GM12878 (cell line): ENCODE results near the gene TP73. TPM values are rescaled to one million over a fixed set of nuclear protein-coding genes. Genes with fewer than 3 reads are reported as not detected.

ENCODE experiments used
- ATAC-seq: fragments of 200-7000 bp; cut with Tn5 transposase; 3 replicates; pipeline ENCODE4 v1.9.1; 2020; ENCODE audit warnings: mild to moderate bottlenecking, moderate library complexity
- BruUV-seq: library from RNA; stranded (reverse); fragments of 400-500 nt; replicated peaks from 2 replicates; lab custom pipeline; 2021; lab: Mats Ljungman, UMichigan
- CTCF ChIA-PET: fragments of 300-600 bp; sonication (Branson Sonifier 250); formaldehyde crosslinking; extraction: SDS; loops from one replicate; lab custom pipeline; 2021; ENCODE audit warnings: inconsistent platforms; lab: Yijun Ruan, JAX
- POLR2A ChIA-PET: fragments of 350-600 bp; formaldehyde crosslinking; extraction: SDS; loops from one replicate; lab custom pipeline; 2021; ENCODE audit warnings: inconsistent platforms; lab: Charles Lee
- RAD21 ChIA-PET: fragments of 300-600 bp; sonication (Branson Sonifier 250); formaldehyde crosslinking; loops from one replicate; lab custom pipeline; 2023; ENCODE audit warnings: antibody characterized with exemption; ENCODE audit not compliant: unreplicated experiment; lab: Charles Lee
- SMC1A ChIA-PET: fragments of 300-600 bp; sonication (Branson Sonifier 250); formaldehyde crosslinking; loops from one replicate; lab custom pipeline; 2023; ENCODE audit not compliant: unreplicated experiment, uncharacterized antibody; lab: Charles Lee
- DNase-seq: peaks from one replicate; pipeline ENCODE4 v3.0.0-alpha.2; 2011; ENCODE audit warnings: low read depth, low spot score
- FAIRE-seq: peaks from 3 replicates; lab custom pipeline; 2011; peaks lifted over from hg19 to GRCh38; lab: Jason Lieb, UNC
- H2AFZ ChIP-seq: 2 replicates; pipeline ENCODE4 v1.6.0; 2011; ENCODE audit warnings: low read depth, low read length, control low read depth; ENCODE audit not compliant: control insufficient read depth
- H3K27ac ChIP-seq: 2 replicates; pipeline ENCODE4 v1.5.1; 2011; ENCODE audit warnings: control low read depth; ENCODE audit not compliant: control insufficient read depth, insufficient read depth
- H3K27me3 ChIP-seq, 2 experiments: replicated peaks in 1 of 2; 2 replicates each; pipeline versions ENCODE4 v1.6.0 to v1.6.1; 2011; ENCODE audit warnings: low read length in 1 of 2; ENCODE audit not compliant: control insufficient read depth in 2 of 2, insufficient read depth in 2 of 2
- H3K36me3 ChIP-seq, 2 experiments: 2 replicates each; pipeline ENCODE4 v1.5.1; 2011; ENCODE audit warnings: low read length in 1 of 2; ENCODE audit not compliant: control insufficient read depth in 2 of 2, insufficient read depth in 2 of 2
- H3K4me1 ChIP-seq: 2 replicates; pipeline ENCODE4 v1.6.1; 2011; ENCODE audit warnings: mild to moderate bottlenecking, low read length, moderate library complexity, mixed read lengths; ENCODE audit not compliant: control insufficient read depth, insufficient read depth
- H3K4me2 ChIP-seq: 2 replicates; pipeline ENCODE4 v1.6.0; 2011; ENCODE audit warnings: control low read depth; ENCODE audit not compliant: control insufficient read depth, insufficient read depth
- H3K4me3 ChIP-seq: fragments of 200-600 bp; sonication (generic); 2 replicates; pipeline ENCODE4 v1.5.1; 2016
- H3K79me2 ChIP-seq: 2 replicates; pipeline ENCODE4 v1.6.0; 2011; ENCODE audit warnings: low read length; ENCODE audit not compliant: control insufficient read depth, insufficient read depth
- H3K9ac ChIP-seq: 2 replicates; pipeline ENCODE4 v1.8.0; 2011; ENCODE audit warnings: low read length, control low read depth, mixed read lengths; ENCODE audit not compliant: control insufficient read depth, insufficient read depth
- H3K9me3 ChIP-seq: replicated peaks from 3 replicates; pipeline ENCODE4 v1.5.1; 2011; ENCODE audit warnings: mild to moderate bottlenecking, low read length; ENCODE audit not compliant: control insufficient read depth, insufficient read depth
- H4K20me1 ChIP-seq: 2 replicates; pipeline ENCODE4 v1.6.0; 2011; ENCODE audit not compliant: control insufficient read depth, insufficient read depth
- CBFB ChIP-seq: IDR thresholded peaks from 2 replicates; pipeline ENCODE4 v1.6.1; 2016; ENCODE audit warnings: antibody characterized with exemption, low read depth
- GATAD2B ChIP-seq: fragments of 450-650 bp; conservative IDR thresholded peaks from 2 replicates; pipeline ENCODE4 v1.6.1; 2017; ENCODE audit warnings: low read depth, mild to moderate bottlenecking, moderate library complexity
- RCOR1 ChIP-seq: conservative IDR thresholded peaks from 2 replicates; pipeline ENCODE4 v1.6.1; 2012; ENCODE audit warnings: low read depth, low read length, improper control_type of control experiment
- RUNX3 ChIP-seq: IDR thresholded peaks from 2 replicates; pipeline ENCODE4 v1.6.1; 2012; ENCODE audit warnings: low read length, inconsistent platforms
- SRF ChIP-seq, 2 experiments: IDR thresholded peaks; 2 replicates each; pipeline ENCODE4 v1.6.1; 2011; ENCODE audit warnings: low read depth in 2 of 2, low read length in 2 of 2, mild to moderate bottlenecking in 1 of 2, moderate library complexity in 1 of 2
- ZNF24 ChIP-seq: fragments of 450-650 bp; IDR thresholded peaks from 2 replicates; pipeline ENCODE4 v1.6.1; 2017; ENCODE audit warnings: antibody characterized with exemption, mild to moderate bottlenecking
- WGBS: methylation state at CpG from one replicate; pipeline ENCODE4 v1.1.6; 2016; ENCODE audit warnings: low lambda C conversion rate; ENCODE audit not compliant: insufficient replicate concordance, insufficient coverage; ENCODE audit errors: missing lambda C conversion rate; 5-methylcytosine and 5-hydroxymethylcytosine counted together
- in situ Hi-C: fragments of 300-500 bp; cut with MboI; formaldehyde crosslinking; loops from 9 replicates; pipeline ENCODE4 v1.14.3; 2018; ENCODE audit warnings: mixed read lengths
- intact Hi-C: fragments of 100-400 bp; cut with micrococcal nuclease; formaldehyde crosslinking; loops from one replicate; pipeline ENCODE4 v1.14.2; 2022; ENCODE audit not compliant: unreplicated experiment
- polyA plus RNA-seq, 11 experiments: library from polyadenylated mRNA; depleted of rRNA in 4 of 11; unstranded in 6 of 11; stranded (reverse) in 5 of 11; fragments of >200 nt; fragmentation: Nextera tagmentation in 4 of 11; fragmentation: Illumina TruSeq in 1 of 11; extraction: Ambion mirVana in 4 of 11; extraction: Trizol in 1 of 11; gene quantifications; 1 replicate in 1 of 11; 2 replicates in 10 of 11; pipeline versions ENCODE4 v1.2.1 to v1.2.3, GENCODE V29; 2011 to 2016; ENCODE audit warnings: inconsistent platforms in 2 of 11, missing spikeins in 2 of 11, low read depth in 1 of 11
- total RNA-seq, 4 experiments: library from RNA; depleted of rRNA in 3 of 4; stranded (reverse); fragments of >200 nt in 3 of 4; fragmentation: Illumina TruSeq in 1 of 4; extraction: Trizol in 1 of 4; gene quantifications; 2 replicates each; pipeline versions ENCODE4 v1.2.1 to v1.2.3, GENCODE V29; 2013 to 2021
- TF ChIP-seq, protein P1 (sequence below): fragments of 450-650 bp; formaldehyde crosslinking; IDR thresholded peaks from 2 replicates; pipeline ENCODE4 v1.4.0; 2020; ENCODE audit warnings: mild to moderate bottlenecking, moderate library complexity
- TF ChIP-seq, protein P2 (sequence below): IDR thresholded peaks from 2 replicates; pipeline ENCODE4 v1.6.1; 2011; ENCODE audit warnings: mild to moderate bottlenecking, low read depth, low read length, moderate library complexity; ENCODE audit not compliant: insufficient replicate concordance
- TF ChIP-seq, protein P3 (sequence below): IDR thresholded peaks from 2 replicates; pipeline ENCODE4 v1.6.1; 2012; ENCODE audit warnings: low read depth, low read length, improper control_type of control experiment
- TF ChIP-seq, protein P4 (sequence below): IDR thresholded peaks from 2 replicates; pipeline ENCODE4 v1.6.1; 2011; ENCODE audit warnings: borderline replicate concordance, low read depth, mild to moderate bottlenecking, moderate library complexity, mixed read lengths, low read length; ENCODE audit not compliant: insufficient read depth; ENCODE audit errors: extremely low read length
- TF ChIP-seq, protein P5 (sequence below): fragments of 150-350 bp; IDR thresholded peaks from 2 replicates; pipeline ENCODE4 v1.6.1; 2016; ENCODE audit warnings: low read depth, low read length

The TP73 gene
- total and polyA plus RNA-seq, 10 of the 15 experiments (the other 5 are each of a cell fraction or from before 2014, with no cell fraction given) = 0.08 to 54.2 (median 14.9) TPM

DNA sequence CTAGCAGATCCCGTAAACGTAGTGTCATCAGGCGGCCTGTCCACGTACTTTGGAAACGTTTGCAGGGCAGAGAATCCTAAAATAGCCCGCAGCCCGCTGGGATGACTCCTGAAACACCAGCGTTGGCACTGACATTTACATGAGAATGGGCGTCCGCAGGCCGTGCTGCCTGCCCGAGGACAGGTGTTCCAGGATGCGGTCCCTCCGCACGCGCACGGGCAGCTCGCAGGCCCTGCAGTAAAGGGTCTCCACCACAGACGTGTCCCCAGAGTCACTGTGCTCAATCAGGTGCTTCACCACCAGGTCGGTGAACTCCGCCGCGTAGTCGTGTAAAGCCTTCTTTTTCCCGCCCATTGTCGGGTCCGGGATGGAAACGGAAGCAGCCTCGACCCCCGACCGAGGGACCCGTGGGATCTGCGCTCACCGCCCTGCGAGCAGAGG is 94.1 kb downstream of the TP73 start:
- intact Hi-C loops = no loop called here
- WGBS = 20% methylated on average over 35 of the region's 35 CpGs
- H3K4me1 ChIP-seq = peaks cover 11% of the 10 kb centered on the region
- no peak for FAIRE-seq
- peak overlapping the region; percentile 54 for H3K9ac ChIP-seq
- no TSS peak for BruUV-seq
- H3K9me3 ChIP-seq = no peaks in the 10 kb centered on the region
- in situ Hi-C loops = no loop called here
- CTCF ChIA-PET = no interaction called here
- H3K4me2 ChIP-seq = peak overlapping the region; percentile 87
- H3K36me3 ChIP-seq = peaks cover 2 to 3% of the 10 kb centered on the region in 2 experiments; a peak in 3 of 4 replicates
- no peaks in the 10 kb centered on the region for H4K20me1 ChIP-seq
- H3K79me2 ChIP-seq = no peaks in the 10 kb centered on the region
- SMC1A ChIA-PET = no interaction called here
- RAD21 ChIA-PET = interaction anchor here (0.6 kb wide), 1 partner anchor 53 kb away, joined by 3 read pairs; no protein-coding TSS in a partner anchor
- peak; percentile 44 for ATAC-seq
- H3K27ac ChIP-seq = no peak overlapping the region
- H3K27me3 ChIP-seq = no peaks in the 10 kb centered on the region
- H3K4me3 ChIP-seq = peak overlapping the region; percentile 70
- DNase-seq = no peak
- H2AFZ ChIP-seq = peak overlapping the region; percentile 63
- POLR2A ChIA-PET = no interaction called here
- TF ChIP-seq, protein P1, sequence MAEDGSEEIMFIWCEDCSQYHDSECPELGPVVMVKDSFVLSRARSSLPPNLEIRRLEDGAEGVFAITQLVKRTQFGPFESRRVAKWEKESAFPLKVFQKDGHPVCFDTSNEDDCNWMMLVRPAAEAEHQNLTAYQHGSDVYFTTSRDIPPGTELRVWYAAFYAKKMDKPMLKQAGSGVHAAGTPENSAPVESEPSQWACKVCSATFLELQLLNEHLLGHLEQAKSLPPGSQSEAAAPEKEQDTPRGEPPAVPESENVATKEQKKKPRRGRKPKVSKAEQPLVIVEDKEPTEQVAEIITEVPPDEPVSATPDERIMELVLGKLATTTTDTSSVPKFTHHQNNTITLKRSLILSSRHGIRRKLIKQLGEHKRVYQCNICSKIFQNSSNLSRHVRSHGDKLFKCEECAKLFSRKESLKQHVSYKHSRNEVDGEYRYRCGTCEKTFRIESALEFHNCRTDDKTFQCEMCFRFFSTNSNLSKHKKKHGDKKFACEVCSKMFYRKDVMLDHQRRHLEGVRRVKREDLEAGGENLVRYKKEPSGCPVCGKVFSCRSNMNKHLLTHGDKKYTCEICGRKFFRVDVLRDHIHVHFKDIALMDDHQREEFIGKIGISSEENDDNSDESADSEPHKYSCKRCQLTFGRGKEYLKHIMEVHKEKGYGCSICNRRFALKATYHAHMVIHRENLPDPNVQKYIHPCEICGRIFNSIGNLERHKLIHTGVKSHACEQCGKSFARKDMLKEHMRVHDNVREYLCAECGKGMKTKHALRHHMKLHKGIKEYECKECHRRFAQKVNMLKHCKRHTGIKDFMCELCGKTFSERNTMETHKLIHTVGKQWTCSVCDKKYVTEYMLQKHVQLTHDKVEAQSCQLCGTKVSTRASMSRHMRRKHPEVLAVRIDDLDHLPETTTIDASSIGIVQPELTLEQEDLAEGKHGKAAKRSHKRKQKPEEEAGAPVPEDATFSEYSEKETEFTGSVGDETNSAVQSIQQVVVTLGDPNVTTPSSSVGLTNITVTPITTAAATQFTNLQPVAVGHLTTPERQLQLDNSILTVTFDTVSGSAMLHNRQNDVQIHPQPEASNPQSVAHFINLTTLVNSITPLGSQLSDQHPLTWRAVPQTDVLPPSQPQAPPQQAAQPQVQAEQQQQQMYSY (CRISPR knock-in tag) = no peak
- TF ChIP-seq GATAD2B = no peak
- TF ChIP-seq SRF (IDR thresholded peaks at IDR 0.05; ENCODE audit: low read depth in 2 of 2, low read length in 2 of 2) = no peak
- TF ChIP-seq RUNX3 = no peak
- no peak for TF ChIP-seq RCOR1
- TF ChIP-seq CBFB = no peak
- TF ChIP-seq, protein P2, sequence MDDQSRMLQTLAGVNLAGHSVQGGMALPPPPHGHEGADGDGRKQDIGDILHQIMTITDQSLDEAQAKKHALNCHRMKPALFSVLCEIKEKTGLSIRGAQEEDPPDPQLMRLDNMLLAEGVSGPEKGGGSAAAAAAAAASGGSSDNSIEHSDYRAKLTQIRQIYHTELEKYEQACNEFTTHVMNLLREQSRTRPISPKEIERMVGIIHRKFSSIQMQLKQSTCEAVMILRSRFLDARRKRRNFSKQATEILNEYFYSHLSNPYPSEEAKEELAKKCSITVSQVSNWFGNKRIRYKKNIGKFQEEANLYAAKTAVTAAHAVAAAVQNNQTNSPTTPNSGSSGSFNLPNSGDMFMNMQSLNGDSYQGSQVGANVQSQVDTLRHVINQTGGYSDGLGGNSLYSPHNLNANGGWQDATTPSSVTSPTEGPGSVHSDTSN = no peak
- TF ChIP-seq, protein P3, sequence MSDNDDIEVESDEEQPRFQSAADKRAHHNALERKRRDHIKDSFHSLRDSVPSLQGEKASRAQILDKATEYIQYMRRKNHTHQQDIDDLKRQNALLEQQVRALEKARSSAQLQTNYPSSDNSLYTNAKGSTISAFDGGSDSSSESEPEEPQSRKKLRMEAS = no peak
- TF ChIP-seq, protein P4, sequence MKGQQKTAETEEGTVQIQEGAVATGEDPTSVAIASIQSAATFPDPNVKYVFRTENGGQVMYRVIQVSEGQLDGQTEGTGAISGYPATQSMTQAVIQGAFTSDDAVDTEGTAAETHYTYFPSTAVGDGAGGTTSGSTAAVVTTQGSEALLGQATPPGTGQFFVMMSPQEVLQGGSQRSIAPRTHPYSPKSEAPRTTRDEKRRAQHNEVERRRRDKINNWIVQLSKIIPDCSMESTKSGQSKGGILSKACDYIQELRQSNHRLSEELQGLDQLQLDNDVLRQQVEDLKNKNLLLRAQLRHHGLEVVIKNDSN = no peak
- TF ChIP-seq, protein P5, sequence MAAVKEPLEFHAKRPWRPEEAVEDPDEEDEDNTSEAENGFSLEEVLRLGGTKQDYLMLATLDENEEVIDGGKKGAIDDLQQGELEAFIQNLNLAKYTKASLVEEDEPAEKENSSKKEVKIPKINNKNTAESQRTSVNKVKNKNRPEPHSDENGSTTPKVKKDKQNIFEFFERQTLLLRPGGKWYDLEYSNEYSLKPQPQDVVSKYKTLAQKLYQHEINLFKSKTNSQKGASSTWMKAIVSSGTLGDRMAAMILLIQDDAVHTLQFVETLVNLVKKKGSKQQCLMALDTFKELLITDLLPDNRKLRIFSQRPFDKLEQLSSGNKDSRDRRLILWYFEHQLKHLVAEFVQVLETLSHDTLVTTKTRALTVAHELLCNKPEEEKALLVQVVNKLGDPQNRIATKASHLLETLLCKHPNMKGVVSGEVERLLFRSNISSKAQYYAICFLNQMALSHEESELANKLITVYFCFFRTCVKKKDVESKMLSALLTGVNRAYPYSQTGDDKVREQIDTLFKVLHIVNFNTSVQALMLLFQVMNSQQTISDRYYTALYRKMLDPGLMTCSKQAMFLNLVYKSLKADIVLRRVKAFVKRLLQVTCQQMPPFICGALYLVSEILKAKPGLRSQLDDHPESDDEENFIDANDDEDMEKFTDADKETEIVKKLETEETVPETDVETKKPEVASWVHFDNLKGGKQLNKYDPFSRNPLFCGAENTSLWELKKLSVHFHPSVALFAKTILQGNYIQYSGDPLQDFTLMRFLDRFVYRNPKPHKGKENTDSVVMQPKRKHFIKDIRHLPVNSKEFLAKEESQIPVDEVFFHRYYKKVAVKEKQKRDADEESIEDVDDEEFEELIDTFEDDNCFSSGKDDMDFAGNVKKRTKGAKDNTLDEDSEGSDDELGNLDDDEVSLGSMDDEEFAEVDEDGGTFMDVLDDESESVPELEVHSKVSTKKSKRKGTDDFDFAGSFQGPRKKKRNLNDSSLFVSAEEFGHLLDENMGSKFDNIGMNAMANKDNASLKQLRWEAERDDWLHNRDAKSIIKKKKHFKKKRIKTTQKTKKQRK = no peak
- no peak for TF ChIP-seq ZNF24
